HFFc6 (cell line): Measurements from ENCODE around the gene ELMOD1. TPM values are rescaled to one million over a fixed set of nuclear protein-coding genes. Genes with fewer than 3 reads are reported as not detected.

Experiments used
- DNase-seq: peaks from one replicate; pipeline ENCODE4 v3.0.0-alpha.2; 2018
- H3K27ac Mint-ChIP-seq: 2 replicates; pipeline ENCODE4 v1.8.0; 2020; ENCODE audit warnings: mild to moderate bottlenecking, mixed read lengths
- H3K27me3 Mint-ChIP-seq: 2 replicates; pipeline ENCODE4 v1.8.0; 2021; ENCODE audit warnings: mild to moderate bottlenecking, moderate library complexity, mixed read lengths; ENCODE audit not compliant: insufficient read depth
- H3K36me3 Mint-ChIP-seq: 2 replicates; pipeline ENCODE4 v1.8.0; 2021; ENCODE audit warnings: low read depth, mixed read lengths
- H3K4me1 Mint-ChIP-seq: 2 replicates; pipeline ENCODE4 v1.8.0; 2020; ENCODE audit warnings: low read depth, mixed read lengths
- H3K4me3 Mint-ChIP-seq: 2 replicates; pipeline ENCODE4 v1.8.0; 2020; ENCODE audit warnings: mild to moderate bottlenecking, moderate library complexity, mixed read lengths
- H3K9me3 Mint-ChIP-seq: 2 replicates; pipeline ENCODE4 v1.8.0; 2020; ENCODE audit warnings: mild to moderate bottlenecking, mixed read lengths
- CTCF ChIP-seq: fragments of 200-600 bp; sonication (generic); IDR thresholded peaks from 2 replicates; pipeline ENCODE4 v1.5.0; 2021; ENCODE audit warnings: antibody characterized with exemption, mild to moderate bottlenecking
- total RNA-seq, 6 experiments: library from RNA; stranded (reverse); fragmentation: NEBNext Ultra II Directional; extraction: Animal tissue kit (Norgen Biotek cat#: 25700); gene quantifications; 2 replicates in 1 of 6; 3 replicates in 5 of 6; pipeline ENCODE4 v1.2.3, GENCODE V29; 2021

Gene ELMOD1
- total RNA-seq, 6 experiments from 2014 or later: 0.19 to 0.30 (median 0.24) TPM

- Mint-ChIP-seq H3K36me3 (no peaks in the 10 kb centered on the region), H3K27ac (no peak overlapping the region), H3K9me3 (no peaks in the 10 kb centered on the region), H3K27me3 (no peaks in the 10 kb centered on the region), H3K4me1 (peaks cover 10% of the 10 kb centered on the region), H3K4me3 (no peak overlapping the region)
- no peak for DNase-seq
- no peak for TF ChIP-seq CTCF
Measured at GRCh38 chr11:107549954-107550285, 41.0 kb upstream of the ELMOD1 start.

DNA sequence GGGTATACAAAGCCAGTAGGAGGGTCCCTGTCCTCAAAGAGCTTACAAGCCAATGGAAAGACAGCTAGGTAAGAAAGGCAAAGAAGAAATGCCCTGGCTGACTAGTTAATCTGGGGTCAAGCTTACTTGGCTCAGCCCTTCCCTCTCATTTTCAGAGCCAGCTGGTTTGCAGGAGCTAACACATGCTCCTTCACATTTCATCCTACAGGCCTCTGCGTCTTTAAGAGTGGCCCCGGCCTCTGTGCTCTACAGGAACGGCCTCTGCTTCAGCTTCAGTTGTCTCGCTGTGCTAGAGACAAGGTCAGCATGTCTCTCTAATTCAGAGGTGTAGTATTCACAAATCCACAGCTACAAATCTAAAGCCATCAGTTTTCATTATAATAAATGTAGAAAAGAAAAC lies 40.6 kb upstream of the ELMOD1 start:
- TF ChIP-seq CTCF: no peak
- Mint-ChIP-seq H3K4me1 (peaks cover 6% of the 10 kb centered on the region), H3K4me3 (no peak overlapping the region), H3K9me3 (no peaks in the 10 kb centered on the region), H3K27ac (no peak overlapping the region), H3K27me3 (no peaks in the 10 kb centered on the region), H3K36me3 (no peaks in the 10 kb centered on the region)
- no peak for DNase-seq

DNA sequence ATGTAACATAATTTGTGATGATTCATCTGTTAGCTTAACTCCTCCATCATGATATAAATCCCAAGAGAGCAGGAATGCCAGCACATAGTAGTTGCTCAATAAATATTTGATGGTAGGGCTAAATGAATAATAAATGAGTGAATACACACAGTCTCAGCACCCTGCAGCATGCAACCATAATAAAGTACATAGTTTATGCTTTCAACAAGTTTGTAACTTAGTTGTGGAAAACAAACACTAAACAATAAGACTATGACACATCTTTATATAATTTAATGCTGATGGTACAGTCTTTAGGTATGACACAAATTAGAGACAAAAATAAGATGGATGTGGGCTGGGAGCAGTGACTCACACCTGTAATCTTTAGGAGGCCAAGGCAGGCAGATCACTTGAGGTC lies 29.3 kb upstream of the ELMOD1 start:
- Mint-ChIP-seq H3K27me3 (no peaks in the 10 kb centered on the region), H3K4me3 (peak overlapping the region; percentile 69), H3K4me1 (peaks cover 55% of the 10 kb centered on the region), H3K9me3 (no peaks in the 10 kb centered on the region), H3K27ac (peak overlapping the region; percentile 89), H3K36me3 (no peaks in the 10 kb centered on the region; the same call in 1 of the 2 replicates)
- DNase-seq: peak; percentile 82
- TF ChIP-seq CTCF: no peak

DNA sequence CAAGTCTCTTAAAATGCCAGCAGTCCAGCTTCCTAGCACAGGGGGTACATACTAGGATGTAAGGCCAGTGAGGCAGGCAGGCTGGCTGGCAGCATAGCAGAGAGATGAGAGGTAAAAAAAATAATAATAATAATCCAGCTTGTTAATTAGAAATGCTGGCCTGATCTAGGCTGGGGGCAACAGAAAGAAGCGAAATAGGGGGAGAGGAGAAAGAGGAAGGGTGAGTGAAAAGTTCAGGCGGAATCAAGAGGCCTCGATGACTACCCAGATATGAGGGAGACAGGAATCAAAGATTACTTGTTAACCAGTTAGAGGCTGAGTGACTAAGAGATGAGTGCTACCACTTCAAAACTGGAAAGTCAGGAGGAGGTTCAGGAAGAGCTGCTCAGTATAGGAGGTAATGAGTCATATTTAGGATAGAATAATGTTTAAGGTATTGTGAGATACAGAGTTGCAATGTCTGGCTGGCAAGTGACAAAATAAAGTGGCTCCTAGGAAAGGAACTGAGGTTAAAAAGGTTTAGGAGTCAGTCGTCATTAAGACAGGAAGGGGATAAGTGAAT lies 28.2 kb upstream of the ELMOD1 start:
- no peak for TF ChIP-seq CTCF
- H3K27me3 Mint-ChIP-seq: no peaks in the 10 kb centered on the region
- H3K27ac Mint-ChIP-seq: peak overlapping the region; percentile 89
- H3K36me3 Mint-ChIP-seq: no peaks in the 10 kb centered on the region; the same call in 1 of the 2 replicates
- H3K4me3 Mint-ChIP-seq: peak overlapping the region; percentile 61
- no peaks in the 10 kb centered on the region for H3K9me3 Mint-ChIP-seq
- DNase-seq: peak; percentile 89
- H3K4me1 Mint-ChIP-seq: peaks cover 65% of the 10 kb centered on the region

DNA sequence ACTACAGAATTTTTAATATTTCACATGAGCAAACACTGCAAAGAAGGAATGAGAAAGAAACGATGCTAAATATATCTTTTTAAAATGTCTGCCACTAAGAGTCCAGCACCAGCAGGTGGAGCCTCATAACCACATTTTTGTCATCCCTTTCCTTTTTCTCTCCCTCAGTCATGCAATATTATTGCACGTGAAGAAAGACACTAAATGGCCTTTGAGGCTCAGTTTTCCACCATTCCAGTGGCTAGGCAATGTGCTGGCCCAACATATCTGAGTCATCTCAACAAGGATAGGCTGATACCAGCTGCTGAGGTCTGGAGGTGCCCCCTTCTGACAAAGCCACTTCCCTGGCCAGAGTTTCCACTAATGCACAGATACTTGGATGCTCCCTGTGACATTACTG lies 27.2 kb upstream of the ELMOD1 start:
- H3K4me3 Mint-ChIP-seq: peak overlapping the region; percentile 98
- peaks cover 70% of the 10 kb centered on the region for H3K4me1 Mint-ChIP-seq
- H3K27me3 Mint-ChIP-seq: no peaks in the 10 kb centered on the region
- TF ChIP-seq CTCF: peak; percentile 82
- DNase-seq: peak; percentile 68
- H3K36me3 Mint-ChIP-seq: no peaks in the 10 kb centered on the region; the same call in 1 of the 2 replicates
- peak overlapping the region; percentile 89 for H3K27ac Mint-ChIP-seq
- no peaks in the 10 kb centered on the region for H3K9me3 Mint-ChIP-seq

DNA sequence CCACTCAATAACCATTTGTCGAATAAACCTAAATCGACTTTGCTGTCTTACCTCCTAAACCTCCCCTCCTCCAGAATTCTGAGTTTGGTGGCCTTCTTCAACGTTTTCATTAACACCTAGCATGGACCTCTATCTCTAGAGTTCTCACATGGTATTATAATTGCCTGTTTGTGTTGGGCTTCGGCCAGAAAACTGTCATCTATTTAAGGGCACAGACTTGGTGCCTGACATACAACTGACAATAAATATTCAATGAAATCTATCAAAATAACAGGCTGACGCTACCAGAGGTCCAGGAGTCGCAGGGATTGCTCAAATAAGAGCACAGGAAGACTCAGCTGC lies 26.1 kb upstream of the ELMOD1 start:
- no peak for TF ChIP-seq CTCF
- no peaks in the 10 kb centered on the region for H3K9me3 Mint-ChIP-seq
- no peaks in the 10 kb centered on the region for H3K27me3 Mint-ChIP-seq
- peaks cover 70% of the 10 kb centered on the region for H3K4me1 Mint-ChIP-seq
- DNase-seq: no peak
- H3K4me3 Mint-ChIP-seq: peak overlapping the region; percentile 98
- no peaks in the 10 kb centered on the region; the same call in 1 of the 2 replicates for H3K36me3 Mint-ChIP-seq
- H3K27ac Mint-ChIP-seq: peak overlapping the region; percentile 94
